GM18868 (cell line): ENCODE results near the gene SCN3A.
A peak's percentile ranks its signal among the peaks of the same experiment; 100 is the strongest.

Source experiments
- ATAC-seq: cut with Tn5 transposase; IDR thresholded peaks from one replicate; pipeline ENCODE4 v1.9.1; 2021; ENCODE audit warnings: mild to moderate bottlenecking, moderate library complexity; ENCODE audit not compliant: unreplicated experiment

The SCN3A gene

GRCh38 chr2:165203689-165204559, at the start of gene SCN3A:
TSS of gene SCN3A (minus strand) at chr2:165204050. CDS start at chr2:165176394, 27,656 bp downstream.
- peak; percentile 56 for ATAC-seq

GRCh38 chr2:165253178-165253577, 49.3 kb upstream of the SCN3A start:
- ATAC-seq: no peak

- no peak for ATAC-seq
Observed at GRCh38 chr2:165251366-165251765, 47.5 kb upstream of the SCN3A start.

- no peak for ATAC-seq
Observed at GRCh38 chr2:165248238-165248637, 44.4 kb upstream of the SCN3A start.

- ATAC-seq: no peak
Observed at GRCh38 chr2:165245081-165245793, 41.4 kb upstream of the SCN3A start.

GRCh38 chr2:165240916-165241315, 37.1 kb upstream of the SCN3A start:
- ATAC-seq: no peak

- ATAC-seq: no peak
Observed at GRCh38 chr2:165239856-165240515, 36.1 kb upstream of the SCN3A start.

- ATAC-seq: peak; percentile 80
Observed at GRCh38 chr2:165239230-165239629, 35.4 kb upstream of the SCN3A start, which contains the start of gene SCN2A. TSS of gene SCN2A (plus strand) at chr2:165239414. CDS start at chr2:165295824, 56,410 bp downstream.

- ATAC-seq: no peak
Observed at GRCh38 chr2:165238295-165238694, 34.4 kb upstream of the SCN3A start.

- no peak for ATAC-seq
Observed at GRCh38 chr2:165237056-165237455, 33.2 kb upstream of the SCN3A start.

GRCh38 chr2:165227571-165227970, 23.7 kb upstream of the SCN3A start:
- no peak for ATAC-seq

GRCh38 chr2:165224941-165225340, 21.1 kb upstream of the SCN3A start:
- ATAC-seq: no peak

- ATAC-seq: no peak
Observed at GRCh38 chr2:165219481-165219880, 15.6 kb upstream of the SCN3A start.

GRCh38 chr2:165214093-165214492, 10.2 kb upstream of the SCN3A start:
- ATAC-seq: no peak

- ATAC-seq: no peak
Observed at GRCh38 chr2:165208094-165208493, 4.2 kb upstream of the SCN3A start.

GRCh38 chr2:165205865-165206264, 2.0 kb upstream of the SCN3A start:
- no peak for ATAC-seq

- ATAC-seq: no peak
Observed at GRCh38 chr2:165202239-165202638, 1.6 kb downstream of the SCN3A start.

- ATAC-seq: no peak
Observed at GRCh38 chr2:165198181-165198580, 5.7 kb downstream of the SCN3A start.

- no peak for ATAC-seq
Observed at GRCh38 chr2:165197346-165197745, 6.5 kb downstream of the SCN3A start.

GRCh38 chr2:165196411-165196810, 7.4 kb downstream of the SCN3A start:
- no peak for ATAC-seq

GRCh38 chr2:165193178-165193777, 10.6 kb downstream of the SCN3A start:
- ATAC-seq: peak; percentile 98
